Calu3 (cell line): ENCODE results near the gene TNFAIP8L1. TPM values are rescaled to one million over a fixed set of nuclear protein-coding genes. Genes with fewer than 3 reads are reported as not detected.

ENCODE experiments used
- BruUV-seq: library from RNA; stranded (reverse); fragments of 400-500 nt; replicated peaks from 2 replicates; lab custom pipeline; 2021; lab: Mats Ljungman, UMichigan
- CTCF ChIA-PET: fragments of 300-600 bp; sonication (Branson Sonifier 250); formaldehyde crosslinking; loops from one replicate; lab custom pipeline; 2022; ENCODE audit warnings: antibody characterized with exemption; lab: Charles Lee
- DNase-seq: peaks from one replicate; pipeline ENCODE4 v3.0.0; 2022
- H3K27ac Mint-ChIP-seq: one replicate; pipeline ENCODE4 v1.8.0; 2022; ENCODE audit warnings: mixed read lengths; ENCODE audit not compliant: unreplicated experiment
- H3K27me3 Mint-ChIP-seq: one replicate; pipeline ENCODE4 v1.8.0; 2022; ENCODE audit warnings: mixed read lengths; ENCODE audit not compliant: unreplicated experiment
- H3K36me3 Mint-ChIP-seq: one replicate; pipeline ENCODE4 v1.8.0; 2022; ENCODE audit warnings: mild to moderate bottlenecking, moderate library complexity, mixed read lengths; ENCODE audit not compliant: insufficient read depth, unreplicated experiment
- H3K4me1 Mint-ChIP-seq: one replicate; pipeline ENCODE4 v1.8.0; 2022; ENCODE audit warnings: mild to moderate bottlenecking, low read depth, mixed read lengths; ENCODE audit not compliant: unreplicated experiment
- H3K4me3 Mint-ChIP-seq: one replicate; pipeline ENCODE4 v1.8.0; 2022; ENCODE audit warnings: mild to moderate bottlenecking, low read depth, moderate library complexity, mixed read lengths; ENCODE audit not compliant: unreplicated experiment
- H3K9me3 Mint-ChIP-seq: one replicate; pipeline ENCODE4 v1.8.0; 2022; ENCODE audit warnings: low read depth, mixed read lengths; ENCODE audit not compliant: unreplicated experiment
- CTCF ChIP-seq: fragments of 200-600 bp; IDR thresholded peaks from one replicate; pipeline ENCODE4 v1.8.0; 2022; ENCODE audit warnings: antibody characterized with exemption; ENCODE audit not compliant: unreplicated experiment
- intact Hi-C: fragments of 100-400 bp; cut with micrococcal nuclease; formaldehyde crosslinking; loops from one replicate; pipeline ENCODE4 v1.10.0; 2022; ENCODE audit not compliant: unreplicated experiment
- total RNA-seq: library from RNA; stranded (reverse); gene quantifications from 2 replicates; pipeline ENCODE4 v1.2.3, GENCODE V29; 2022

The TNFAIP8L1 gene
- total RNA-seq, 1 experiment from 2014 or later: 5.3 TPM

DNA sequence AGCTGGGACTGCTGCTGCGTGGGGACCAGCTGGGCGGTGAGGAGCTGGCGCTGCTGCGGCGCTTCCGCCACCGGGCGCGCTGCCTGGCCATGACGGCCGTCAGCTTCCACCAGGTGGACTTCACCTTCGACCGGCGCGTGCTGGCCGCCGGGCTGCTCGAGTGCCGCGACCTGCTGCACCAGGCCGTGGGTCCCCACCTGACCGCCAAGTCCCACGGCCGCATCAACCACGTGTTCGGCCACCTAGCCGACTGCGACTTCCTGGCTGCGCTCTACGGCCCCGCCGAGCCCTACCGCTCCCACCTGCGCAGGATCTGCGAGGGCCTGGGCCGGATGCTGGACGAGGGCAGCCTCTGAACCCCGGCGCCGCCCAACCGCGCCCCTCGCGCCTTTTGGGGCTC lies 12.8 kb downstream of the TNFAIP8L1 start:
- intact Hi-C loops: no loop called here
- no TSS peak for BruUV-seq
- Mint-ChIP-seq H3K4me1 (no peaks in the 10 kb centered on the region), H3K9me3 (no peaks in the 10 kb centered on the region), H3K4me3 (no peak overlapping the region), H3K27me3 (no peaks in the 10 kb centered on the region), H3K36me3 (peaks cover 31% of the 10 kb centered on the region), H3K27ac (no peak overlapping the region)
- DNase-seq: no peak
- CTCF ChIA-PET: no interaction called here
- no peak for TF ChIP-seq CTCF

DNA sequence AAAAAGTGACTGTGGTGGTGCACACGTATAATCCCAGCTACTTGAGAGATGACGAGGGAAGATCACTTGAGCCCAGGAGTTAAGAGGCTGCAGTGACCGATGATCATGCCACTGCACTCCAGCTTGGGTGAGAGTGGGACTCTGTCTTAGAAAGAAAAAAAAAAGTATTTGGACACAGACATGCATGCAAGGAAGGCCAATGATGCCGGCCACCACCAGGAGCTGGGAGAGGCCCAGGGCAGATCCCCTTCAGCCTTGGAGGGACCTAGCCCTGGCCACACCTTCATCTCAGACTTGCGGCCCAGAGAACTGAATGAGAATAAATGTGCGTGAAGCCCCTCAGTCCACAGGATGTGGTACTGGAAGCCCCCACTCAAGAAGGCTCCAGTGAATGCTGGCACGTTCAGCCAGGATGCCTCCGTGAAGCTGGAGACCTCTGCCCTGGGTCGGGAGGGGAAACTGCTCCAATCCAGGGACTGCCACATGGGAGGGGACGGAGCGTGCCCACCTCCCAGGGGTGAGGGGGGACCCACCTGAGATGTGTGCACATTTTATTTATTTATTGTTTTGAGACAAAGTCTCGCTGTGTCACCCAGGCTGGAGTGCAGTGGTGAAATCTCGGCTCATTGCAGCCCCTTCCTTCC lies 14.6 kb downstream of the TNFAIP8L1 start:
- DNase-seq: no peak
- H3K36me3 Mint-ChIP-seq: peaks cover 41% of the 10 kb centered on the region
- no peak overlapping the region for H3K27ac Mint-ChIP-seq
- no peak overlapping the region for H3K4me3 Mint-ChIP-seq
- no peaks in the 10 kb centered on the region for H3K4me1 Mint-ChIP-seq
- TF ChIP-seq CTCF: no peak
- no peaks in the 10 kb centered on the region for H3K9me3 Mint-ChIP-seq
- no TSS peak for BruUV-seq
- intact Hi-C loops: no loop called here
- no peaks in the 10 kb centered on the region for H3K27me3 Mint-ChIP-seq
- CTCF ChIA-PET: no interaction called here

DNA sequence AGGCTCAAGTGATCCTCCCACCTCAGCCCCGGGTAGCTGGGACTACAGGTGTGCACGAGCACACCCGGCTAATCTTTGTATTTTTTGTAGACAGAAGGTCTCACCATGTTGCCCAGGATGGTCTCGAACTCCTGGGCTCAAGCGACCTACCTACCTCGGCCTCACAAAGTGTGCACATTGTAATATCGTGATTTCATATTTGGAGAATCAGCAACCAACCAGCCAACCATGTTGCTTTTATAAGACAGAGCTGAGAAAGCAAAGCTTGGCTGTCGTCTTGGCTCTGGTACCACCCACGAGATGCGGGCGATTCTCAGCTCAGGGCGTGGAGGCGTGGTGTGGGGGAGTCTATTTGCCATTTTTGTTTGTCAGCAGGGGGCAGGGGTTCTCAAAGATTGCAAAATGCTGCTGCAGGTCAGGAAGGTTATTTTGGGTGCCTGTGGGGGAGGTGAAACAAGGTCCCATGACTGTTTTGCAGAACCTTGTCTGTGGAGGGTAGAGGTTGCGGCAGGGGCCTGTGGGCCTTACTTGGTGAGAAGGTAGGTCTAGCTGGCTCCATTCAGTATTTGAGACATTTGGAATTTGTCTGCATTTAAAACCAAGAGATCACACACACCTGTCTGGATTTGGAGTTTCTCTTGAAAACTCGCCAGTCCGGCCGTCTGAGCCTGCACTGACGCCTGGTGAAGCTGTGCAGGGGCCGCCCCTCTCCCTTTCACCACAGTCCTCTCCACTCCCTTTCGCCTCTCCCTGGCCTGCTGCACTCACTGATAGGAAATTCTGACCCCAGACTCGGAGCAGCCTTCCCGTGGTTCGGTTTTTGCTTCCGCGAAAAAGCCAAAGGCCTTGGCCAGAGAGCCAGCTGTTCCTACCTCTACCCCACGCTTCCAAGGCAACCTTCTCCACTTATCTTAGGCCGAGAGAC lies 15.4 kb downstream of the TNFAIP8L1 start:
- BruUV-seq: TSS peak; percentile 8
- CTCF ChIA-PET: no interaction called here

GRCh38 chr19:4656102-4656501 lies 16.8 kb downstream of the TNFAIP8L1 start:
- Mint-ChIP-seq H3K36me3 (peaks cover 45% of the 10 kb centered on the region), H3K9me3 (no peaks in the 10 kb centered on the region), H3K27ac (no peak overlapping the region), H3K27me3 (no peaks in the 10 kb centered on the region), H3K4me3 (no peak overlapping the region), H3K4me1 (no peaks in the 10 kb centered on the region)
- no TSS peak for BruUV-seq
- no peak for DNase-seq
- intact Hi-C loops: no loop called here
- no peak for TF ChIP-seq CTCF
- CTCF ChIA-PET: interaction anchor here (0.5 kb wide), 1 partner anchor 1690 kb away, joined by 5 read pairs; no protein-coding TSS in a partner anchor

More for the DNA sequence above, 15.4 kb downstream of the TNFAIP8L1 start:
- no peaks in the 10 kb centered on the region for H3K9me3 Mint-ChIP-seq
- TF ChIP-seq CTCF: no peak
- intact Hi-C loops: no loop called here
- no peak for DNase-seq
- no peaks in the 10 kb centered on the region for H3K4me1 Mint-ChIP-seq
- H3K36me3 Mint-ChIP-seq: peaks cover 40% of the 10 kb centered on the region
- H3K4me3 Mint-ChIP-seq: no peak overlapping the region
- H3K27me3 Mint-ChIP-seq: no peaks in the 10 kb centered on the region
- H3K27ac Mint-ChIP-seq: no peak overlapping the region
